ENCODE data around the gene ITGB5. TPM values are rescaled to one million over a fixed set of nuclear protein-coding genes. Genes with fewer than 3 reads are reported as not detected.
A peak's percentile ranks its signal among the peaks of the same experiment; 100 is the strongest.

ITGB5 gene
- total and polyA plus RNA-seq, 4 experiments from 2014 or later, result 0.94 to 5.4 (median 3.4) TPM; not detected in 1

- Histone ChIP-seq H3K27ac (ENCODE audit: low read depth, low read length) (peak within 1 kb of the TSS; percentile 63), H3K36me3 (ENCODE audit: insufficient read depth, low read length) (no peaks in the 10 kb centered on the region), H3K9me3 (ENCODE audit: control insufficient read depth in 1 of 2, low read length in 2 of 2) (no peaks in the 10 kb centered on the region), H3K4me1 (ENCODE audit: insufficient read depth, low read length) (peaks cover 36% of the 10 kb centered on the region), H3K4me3 (ENCODE audit: low read length in 2 of 2) (peak within 1 kb of the TSS; percentile 77 to 85), H3K27me3 (ENCODE audit: insufficient read depth, low read length) (peaks cover 6% of the 10 kb centered on the region)
- Mint-ChIP-seq H3K4me1 (peaks cover 25 to 41% (median 32%) of the 10 kb centered on the region in 4 donors), H3K4me3 (peak within 1 kb of the TSS; percentile 97 to 100 (median 99)), H3K36me3 (peaks cover 8 to 18% of the 10 kb centered on the region in 2 donors), H3K27ac (peak within 1 kb of the TSS; percentile 95 to 100 (median 99)), H3K27me3 (peaks cover 4 to 9% of the 10 kb centered on the region in 2 donors), H3K9me3 (peaks cover 0 to 3% (median 0%) of the 10 kb centered on the region in 8 donors)
- intact Hi-C loops (cut with micrococcal nuclease), result loop anchor here (1.0 kb wide), 4 partner anchors 146 to 1145 kb away; partner anchors contain the start of genes HACD2, OSBPL11 and ZNF148
- CTCF ChIA-PET (ENCODE audit: partially characterized antibody), result interaction anchor here (1.1 to 1.5 kb wide), 2 partner anchors 9 to 26 kb away, joined by 5 to 6 read pairs; no protein-coding TSS in a partner anchor
- peak; percentile 89 to 93 (median 90) for DNase-seq
- POLR2A ChIA-PET (ENCODE audit: partially characterized antibody), result interaction anchor here (0.6 to 1.1 kb wide), 4 partner anchors 9 to 786 kb away, joined by 3 read pairs; partner anchors contain the start of gene ZNF148
These were observed 156.8 kb downstream of the ITGB5 start, which contains the start of gene UMPS for GRCh38 chr3:124730129-124730940. Gene UMPS (plus strand): TSS chr3:124730452. CDS start chr3:124730472, 20 bp downstream.

GRCh38 chr3:124722589-124722988, 164.6 kb downstream of the ITGB5 start:
- H3K27me3 Mint-ChIP-seq, result peaks cover 29 to 38% of the 10 kb centered on the region in 2 donors

GRCh38 chr3:124714223-124714853, 172.8 kb downstream of the ITGB5 start:
- intact Hi-C loops (cut with micrococcal nuclease), result no loop called here
- Mint-ChIP-seq H3K27ac (no peak overlapping the region), H3K36me3 (peaks cover 0 to 1% of the 10 kb centered on the region in 2 donors), H3K4me3 (no peak overlapping the region), H3K27me3 (peaks cover 3 to 9% of the 10 kb centered on the region in 2 donors), H3K4me1 (no peaks in the 10 kb centered on the region), H3K9me3 (no peaks in the 10 kb centered on the region)
- DNase-seq, result no peak
- H3K27ac ChIP-seq (ENCODE audit: low read depth, low read length), result no peak overlapping the region
- CTCF ChIA-PET (ENCODE audit: partially characterized antibody), result no interaction called here
- POLR2A ChIA-PET (ENCODE audit: partially characterized antibody), result no interaction called here
- no peaks in the 10 kb centered on the region for H3K36me3 ChIP-seq (ENCODE audit: insufficient read depth, low read length)
- no peaks in the 10 kb centered on the region for H3K4me1 ChIP-seq (ENCODE audit: insufficient read depth, low read length)
- no peaks in the 10 kb centered on the region for H3K27me3 ChIP-seq (ENCODE audit: insufficient read depth, low read length)
- no peaks in the 10 kb centered on the region for H3K9me3 ChIP-seq (ENCODE audit: control insufficient read depth in 1 of 2, low read length in 2 of 2)
- no peak overlapping the region for H3K4me3 ChIP-seq (ENCODE audit: low read length in 2 of 2)

More at GRCh38 chr3:124722589-124722988, 164.6 kb downstream of the ITGB5 start:
- no peak for DNase-seq
- no peak overlapping the region for H3K4me3 ChIP-seq (ENCODE audit: low read length in 2 of 2)
- no peaks in the 10 kb centered on the region for H3K36me3 ChIP-seq (ENCODE audit: insufficient read depth, low read length)
- Mint-ChIP-seq H3K27ac (no peak overlapping the region), H3K4me1 (no peaks in the 10 kb centered on the region), H3K36me3 (no peaks in the 10 kb centered on the region), H3K9me3 (peaks cover 0 to 4% (median 0%) of the 10 kb centered on the region in 8 donors), H3K4me3 (no peak overlapping the region)
- H3K9me3 ChIP-seq (ENCODE audit: control insufficient read depth in 1 of 2, low read length in 2 of 2), result no peaks in the 10 kb centered on the region
- no peak overlapping the region for H3K27ac ChIP-seq (ENCODE audit: low read depth, low read length)
- intact Hi-C loops (cut with micrococcal nuclease), result loop anchor here (10.0 kb wide), 1 partner anchor 758 kb away; the partner anchor contains the start of gene CCDC14
- ChIA-PET CTCF (ENCODE audit: partially characterized antibody) (interaction anchor here (1.0 kb wide), 1 partner anchor 39 kb away, joined by 3 read pairs; no protein-coding TSS in a partner anchor), POLR2A (ENCODE audit: partially characterized antibody) (no interaction called here)
- no peaks in the 10 kb centered on the region for H3K4me1 ChIP-seq (ENCODE audit: insufficient read depth, low read length)
- H3K27me3 ChIP-seq (ENCODE audit: insufficient read depth, low read length), result peaks cover 14% of the 10 kb centered on the region

Small RNA genes lying within 50 kb of the gene (microRNA-seq; reads per million reads assigned to microRNA genes)
- gene MIR544B (ENCODE audit: borderline microRNAs expressed, borderline number of aligned reads, borderline replicate concordance), result not detected

Other genes with a start within 250 kb of the ITGB5 start
- gene UMPS, start 156.9 kb downstream of the ITGB5 start, total RNA-seq, result 10 to 100 TPM; 25.5 to 31.5 TPM
- gene UMPS, start 156.9 kb downstream of the ITGB5 start, polyA plus RNA-seq, result 10 to 100 TPM; 18.4 to 33.2 TPM
- gene MUC13, start 47.4 kb upstream of the ITGB5 start, total RNA-seq, result not detected
- gene MUC13, start 47.4 kb upstream of the ITGB5 start, polyA plus RNA-seq, result not detected
- gene HEG1, start 168.6 kb upstream of the ITGB5 start, total RNA-seq, result 10 to 100 TPM; 20.2 to 21.7 TPM
- 1 to 10 TPM; 1.1 to 4.7 TPM for gene HEG1, start 168.6 kb upstream of the ITGB5 start, polyA plus RNA-seq

All from CD4-positive, alpha-beta memory T cell (primary cell).